Measurements from ENCODE around the gene BAIAP2.

Gene BAIAP2

GRCh38 chr17:81053041-81053970, 18.4 kb downstream of the BAIAP2 start:
- no peak for DNase-seq

- DNase-seq = no peak
These were observed 19.4 kb downstream of the BAIAP2 start for GRCh38 chr17:81054308-81054707.

DNA sequence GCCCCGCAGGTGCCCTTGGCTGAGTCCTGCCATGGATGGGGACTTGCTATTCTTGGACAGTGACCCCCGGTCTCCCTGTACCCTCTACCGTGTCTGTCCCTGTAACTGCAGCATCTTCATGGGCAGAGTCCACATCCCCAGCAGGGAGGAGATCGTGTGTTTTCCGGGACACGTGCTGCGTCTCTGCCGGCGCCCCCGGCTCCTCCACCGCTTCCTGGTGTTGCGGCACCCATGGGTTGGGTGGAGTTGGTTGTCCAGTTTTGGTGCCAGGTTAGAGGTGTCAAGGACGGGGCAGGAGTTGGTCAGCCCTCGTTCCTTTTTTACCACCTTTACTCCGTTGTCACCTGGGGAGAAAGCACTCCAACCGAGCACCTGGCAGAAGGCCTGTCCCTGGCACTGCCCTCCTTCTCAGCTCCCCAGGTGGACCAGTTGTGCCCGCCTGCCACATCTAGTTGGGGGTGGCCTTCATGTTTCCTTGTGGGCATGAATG, 20.0 kb downstream of the BAIAP2 start:
- no peak for DNase-seq

GRCh38 chr17:81056312-81056711, 21.4 kb downstream of the BAIAP2 start:
- DNase-seq = no peak

DNA sequence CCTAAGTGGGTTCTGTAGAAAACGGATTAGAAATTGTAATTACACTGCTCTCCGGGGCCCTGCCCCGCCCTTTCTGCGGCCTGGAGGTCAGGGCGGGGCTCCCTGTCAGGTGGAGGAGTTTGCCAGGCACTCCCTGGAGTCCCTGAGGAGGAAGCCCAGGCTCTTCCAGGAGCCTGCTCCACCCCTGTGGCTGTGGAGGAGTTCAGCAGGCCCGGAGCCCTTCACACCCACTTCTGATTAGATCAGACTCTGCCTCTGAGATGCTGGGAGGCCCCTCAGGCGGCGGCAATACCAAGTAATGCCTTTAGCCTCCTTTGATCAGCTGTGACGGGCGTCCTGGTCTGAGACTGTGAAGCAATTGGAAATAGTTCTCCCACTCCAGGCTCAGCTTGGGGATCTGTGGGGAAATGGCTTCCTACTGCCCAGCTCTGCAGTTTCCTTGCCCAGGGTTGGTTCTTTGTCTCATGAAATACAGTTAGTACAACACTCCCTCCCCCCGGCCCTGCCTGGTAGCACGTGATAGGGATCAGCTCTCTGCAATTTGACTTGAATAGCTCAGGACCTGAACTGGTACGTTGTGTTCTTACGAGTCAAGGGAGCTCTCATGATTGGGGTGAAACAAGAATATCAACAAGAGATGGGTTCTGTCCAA, 22.3 kb downstream of the BAIAP2 start:
- DNase-seq = no peak

DNA sequence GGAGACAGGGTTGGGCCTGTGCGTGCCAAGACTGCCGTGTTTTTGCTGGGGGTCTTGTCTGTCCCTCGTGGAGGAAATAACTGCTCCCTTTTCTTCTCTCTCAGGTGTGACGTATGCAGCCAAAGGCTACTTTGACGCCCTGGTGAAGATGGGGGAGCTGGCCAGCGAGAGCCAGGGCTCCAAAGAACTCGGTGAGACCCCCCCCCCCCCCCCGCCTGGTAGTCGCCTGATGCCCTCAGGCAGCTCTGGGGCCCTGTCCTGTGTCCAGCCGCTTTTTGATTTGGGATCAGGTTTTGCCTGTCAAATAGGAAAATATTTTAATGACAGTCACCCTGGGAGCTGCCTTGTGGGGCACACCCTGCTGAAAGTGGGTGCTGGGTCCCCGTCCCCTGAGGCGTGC, 22.8 kb downstream of the BAIAP2 start:
- no peak for DNase-seq

DNA sequence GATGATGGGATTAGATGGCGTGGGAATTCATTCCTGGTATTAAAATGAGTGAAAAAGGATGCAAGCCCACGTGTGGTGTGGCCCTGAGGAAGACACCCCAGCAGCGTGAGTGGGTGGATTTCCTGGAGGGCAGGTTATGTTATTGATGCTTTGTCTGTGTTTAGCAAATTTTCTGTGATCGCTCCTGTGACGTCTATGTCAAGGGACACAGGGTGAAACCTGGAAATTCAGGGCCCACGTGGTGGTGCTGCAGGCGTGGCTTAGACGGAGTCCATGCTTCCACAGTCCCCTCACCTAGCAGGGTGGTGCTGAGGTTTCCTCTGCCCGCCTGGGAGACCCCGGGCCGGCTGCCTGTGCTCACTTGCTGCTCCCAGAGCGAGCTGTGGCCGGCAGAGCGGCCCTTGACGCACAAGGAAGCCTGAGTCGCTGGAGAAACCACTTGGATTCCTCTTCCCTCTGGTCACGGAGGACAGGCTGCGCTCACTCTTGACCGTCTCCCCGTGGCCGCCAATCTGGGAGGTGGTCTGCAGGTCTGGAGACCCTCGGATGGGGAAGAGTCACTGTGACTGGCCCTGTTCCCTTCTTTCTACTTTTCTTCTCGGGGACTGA, 23.4 kb downstream of the BAIAP2 start:
- no peak for DNase-seq

- DNase-seq = no peak
These were observed 24.1 kb downstream of the BAIAP2 start for GRCh38 chr17:81059026-81059425.

GRCh38 chr17:81060416-81060815, 25.5 kb downstream of the BAIAP2 start:
- DNase-seq = no peak

GRCh38 chr17:81061027-81061735, 26.2 kb downstream of the BAIAP2 start:
- no peak for DNase-seq

DNA sequence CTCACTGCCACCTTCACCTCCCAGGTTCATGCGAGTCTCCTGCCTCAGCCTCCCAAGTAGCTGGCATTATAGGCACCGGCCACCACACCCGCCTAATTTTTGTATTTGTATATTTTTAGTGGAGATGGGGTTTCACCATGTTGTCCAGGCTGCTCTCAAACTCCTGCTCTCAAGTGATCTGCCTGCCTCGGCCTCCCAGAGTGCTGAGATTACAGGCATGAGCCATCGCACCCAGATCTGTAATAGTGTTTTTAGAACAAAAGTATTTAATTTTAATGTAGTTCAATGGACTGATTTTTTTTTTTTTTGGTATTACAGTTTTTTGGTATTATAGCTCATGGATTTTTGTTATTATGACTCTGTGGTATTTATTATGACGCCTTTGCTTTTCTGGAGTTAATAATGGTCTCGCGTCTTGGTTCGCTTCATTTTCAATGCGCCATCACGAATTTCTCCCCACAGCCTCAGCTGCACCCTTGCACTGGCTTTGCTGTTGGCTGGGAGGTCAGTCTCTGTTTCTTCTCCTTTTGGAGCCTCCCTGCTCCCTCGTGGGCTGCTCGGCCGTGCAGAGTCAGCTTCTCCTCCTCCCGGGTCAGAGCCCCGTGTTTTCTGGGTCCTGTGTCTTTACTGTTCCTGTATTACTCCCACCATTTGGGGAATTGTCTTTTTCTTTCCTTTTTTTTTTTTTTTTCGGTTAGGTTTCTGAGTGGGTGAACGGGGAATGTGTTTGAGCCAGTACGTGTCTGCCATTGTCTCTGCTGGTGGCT, 27.2 kb downstream of the BAIAP2 start:
- DNase-seq = no peak

DNA sequence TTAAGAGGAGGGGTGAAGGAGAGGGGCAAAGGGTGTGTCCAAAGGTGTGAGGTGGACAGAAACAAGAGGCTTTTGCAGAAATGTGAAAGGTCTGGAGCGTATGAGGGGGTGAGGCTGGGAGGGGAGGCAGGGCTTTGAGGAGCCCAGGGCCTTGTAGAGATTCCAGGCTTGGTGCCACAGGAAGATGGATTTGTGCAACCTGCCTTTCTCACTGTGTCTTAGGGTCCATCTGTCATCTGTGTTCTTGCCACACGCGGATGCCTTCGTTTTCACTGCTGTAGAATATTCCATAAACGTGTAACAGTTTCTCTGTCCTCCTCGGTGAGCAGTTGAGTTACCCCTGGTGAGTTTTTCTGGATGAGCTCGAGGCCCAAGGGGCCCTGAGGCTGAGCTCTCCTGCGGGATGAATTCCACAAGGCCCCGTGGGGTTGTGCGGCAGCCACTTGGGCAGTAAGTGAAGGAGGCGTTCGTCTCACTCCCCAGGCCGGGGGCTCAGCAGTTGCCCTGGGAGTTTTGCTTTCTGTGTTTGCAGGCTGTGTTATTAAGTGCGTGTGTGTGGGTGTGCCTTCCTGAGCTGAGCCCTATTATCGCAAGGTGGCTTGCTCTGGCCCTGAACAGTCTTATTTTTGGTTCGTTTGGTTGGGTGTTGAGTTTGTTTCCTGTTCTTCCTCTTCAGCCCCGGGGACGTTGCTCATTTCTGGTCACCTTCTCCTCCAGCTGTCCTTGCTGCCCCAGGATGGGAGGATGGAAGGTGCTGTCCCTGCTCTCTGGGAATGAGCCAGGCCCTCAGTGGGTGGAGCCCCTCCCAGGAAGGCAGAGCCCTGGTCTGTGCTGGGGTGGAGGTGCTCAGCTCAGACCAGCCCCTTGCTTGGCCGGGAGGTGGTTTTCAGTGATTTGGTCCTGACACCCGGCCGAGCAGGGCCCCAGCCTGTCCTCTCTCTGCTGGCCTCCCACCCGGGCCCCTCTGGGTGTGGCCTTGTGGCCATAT, 28.4 kb downstream of the BAIAP2 start:
- no peak for DNase-seq

DNA sequence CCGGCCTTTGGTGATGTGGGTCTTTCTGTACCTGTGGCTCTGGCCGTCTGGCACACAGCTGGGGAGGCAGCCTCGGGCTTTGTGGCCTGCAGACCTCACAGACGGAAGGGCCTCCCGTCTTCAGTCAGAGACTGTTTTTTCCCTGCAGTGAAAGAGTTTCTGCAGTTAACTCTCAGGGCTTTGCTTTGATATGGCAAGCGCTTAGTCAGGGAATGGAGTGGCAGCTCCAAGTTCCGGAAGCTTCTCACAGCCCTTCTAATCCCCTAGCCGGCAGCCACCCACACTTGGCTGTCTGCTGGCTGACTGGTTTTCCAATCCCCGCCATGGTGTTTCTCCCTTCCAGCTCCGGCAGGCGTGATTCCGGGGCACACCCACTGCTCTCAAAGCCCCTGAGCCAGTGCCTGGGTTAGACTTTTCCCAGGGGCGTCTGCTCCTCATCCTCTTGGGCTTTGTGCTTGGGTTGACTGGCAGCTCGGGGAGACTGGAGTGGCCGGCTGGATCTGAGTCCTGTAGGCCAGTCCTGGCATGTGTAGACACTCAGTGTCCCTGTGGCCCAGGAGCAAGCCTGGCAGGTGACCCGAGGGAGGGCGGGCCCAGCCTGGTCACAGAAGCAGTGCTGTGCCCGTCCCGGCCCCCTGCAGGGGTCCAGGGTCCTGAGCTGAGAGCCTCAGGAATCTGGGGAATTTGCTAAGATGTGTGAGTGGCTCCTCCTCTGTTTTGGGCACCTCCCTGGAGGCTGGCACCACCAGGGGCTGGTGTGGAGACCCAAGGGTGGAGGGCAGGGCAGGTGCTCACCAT, 29.9 kb downstream of the BAIAP2 start:
- DNase-seq = no peak

- DNase-seq = no peak
These were observed 30.5 kb downstream of the BAIAP2 start for GRCh38 chr17:81065500-81065899.

- DNase-seq = no peak
These were observed 31.1 kb downstream of the BAIAP2 start for GRCh38 chr17:81066072-81066471.

- DNase-seq = no peak
These were observed 31.9 kb downstream of the BAIAP2 start for GRCh38 chr17:81066771-81067315.

DNA sequence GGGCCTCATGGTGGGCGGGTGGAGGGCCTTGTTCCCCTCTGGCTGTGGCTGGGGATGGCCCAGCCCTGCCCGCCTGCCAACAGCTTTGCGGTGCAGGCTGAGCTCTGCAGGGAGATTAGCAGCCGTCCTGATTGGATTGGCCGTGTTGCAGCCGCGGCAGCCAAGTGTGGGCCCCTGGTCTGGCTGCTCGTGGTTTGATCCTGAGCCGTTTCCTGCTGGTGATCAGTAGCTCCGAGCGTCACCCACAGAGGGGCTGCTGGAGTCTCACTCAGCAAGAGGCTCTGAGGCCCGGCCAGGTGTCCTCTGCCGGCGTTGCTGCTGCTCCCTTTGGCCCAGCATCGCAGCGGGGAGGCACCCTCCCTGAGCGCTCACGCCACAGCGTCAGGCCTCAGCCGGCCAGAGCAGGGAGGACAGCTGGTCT, 32.5 kb downstream of the BAIAP2 start:
- no peak for DNase-seq

- no peak for DNase-seq
These were observed 33.6 kb downstream of the BAIAP2 start for GRCh38 chr17:81068411-81069134.

DNA sequence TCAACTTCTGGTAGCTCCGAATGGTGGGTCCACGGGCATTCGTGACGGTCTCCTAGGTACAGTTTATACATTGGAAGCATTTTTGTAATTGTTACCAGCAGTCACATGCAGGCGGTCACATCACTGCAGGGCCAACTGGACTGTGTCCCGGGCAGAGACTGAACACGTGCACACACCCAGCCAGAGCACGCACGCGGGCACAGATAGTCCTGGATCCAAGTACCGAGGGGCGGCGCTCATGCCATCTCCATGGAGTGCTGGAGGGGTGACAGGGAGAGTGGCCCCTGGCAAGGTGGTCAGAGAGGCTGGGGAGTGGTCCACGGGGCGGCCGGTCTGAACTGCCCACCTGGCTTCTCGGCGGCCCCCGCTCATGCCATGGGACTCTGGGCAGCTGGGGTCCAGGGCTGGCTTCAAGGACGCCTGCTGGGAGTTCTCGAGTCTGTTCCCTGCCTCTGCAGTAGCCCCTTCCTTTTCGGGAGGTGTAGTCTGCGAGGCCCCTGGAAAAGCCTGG, 34.2 kb downstream of the BAIAP2 start:
- DNase-seq = no peak
